Aorta (tissue), 5 donors: ENCODE measurements around the gene RAP1GAP2. TPM values are rescaled to one million over a fixed set of nuclear protein-coding genes. Genes with fewer than 3 reads are reported as not detected.
"Not testable (repeated sequence)": the region's sequence is repeated elsewhere in the genome, so short reads cannot be mapped to it uniquely, and the experiment has no call there.

Experiments
- ATAC-seq: fragments of 200-7000 bp; cut with Tn5 transposase; one replicate; pipeline ENCODE4 v1.9.1; 2022; ENCODE audit warnings: moderate library complexity; ENCODE audit not compliant: low FRiP score
- DNase-seq, 2 donors: peaks; one replicate each; pipeline ENCODE4 v3.0.0-alpha.2; 2020
- H3K27ac ChIP-seq, 2 donors: one replicate each; pipeline ENCODE4 v1.5.1; 2013; ENCODE audit warnings: low read length in 2 of 2, mild to moderate bottlenecking in 2 of 2, moderate library complexity in 2 of 2, control low read depth in 1 of 2, inconsistent platforms in 1 of 2, low read depth in 1 of 2
- H3K27me3 ChIP-seq, 2 donors: one replicate each; pipeline ENCODE4 v1.6.1; 2013; ENCODE audit warnings: control low read depth in 1 of 2, low read length in 1 of 2, mild to moderate bottlenecking in 1 of 2, moderate library complexity in 1 of 2; ENCODE audit not compliant: insufficient read depth in 2 of 2, control insufficient read depth in 1 of 2
- H3K36me3 ChIP-seq, 2 donors: one replicate each; pipeline ENCODE4 v1.6.1; 2013; ENCODE audit warnings: control low read depth in 1 of 2, low read length in 1 of 2, mild to moderate bottlenecking in 1 of 2; ENCODE audit not compliant: insufficient read depth in 2 of 2, control insufficient read depth in 1 of 2
- H3K4me1 ChIP-seq, 2 donors: one replicate each; pipeline ENCODE4 v1.6.1; 2013; ENCODE audit warnings: low read length in 2 of 2, control low read depth in 1 of 2, mild to moderate bottlenecking in 1 of 2, moderate library complexity in 1 of 2; ENCODE audit not compliant: insufficient read depth in 2 of 2, control insufficient read depth in 1 of 2
- H3K4me3 ChIP-seq, 2 donors: one replicate each; pipeline ENCODE4 v1.5.1; 2013; ENCODE audit warnings: low read length in 2 of 2, control low read depth in 1 of 2, mild to moderate bottlenecking in 1 of 2
- H3K9me3 ChIP-seq: one replicate; pipeline ENCODE4 v1.6.1; 2013; ENCODE audit warnings: mild to moderate bottlenecking, low read length; ENCODE audit not compliant: control insufficient read depth
- WGBS, 2 donors: extraction: QIAGEN DNeasy Blood & Tissue Kit; methylation state at CpG; one replicate each; pipeline ENCODE4 v1.1.7; 2013; 5-methylcytosine and 5-hydroxymethylcytosine counted together
- intact Hi-C, 2 donors: fragments of 100-400 bp; cut with DNase I; formaldehyde crosslinking; loops; one replicate each; pipeline versions ENCODE4 v1.14.2 to v1.15.0; 2022
- microRNA-seq, 2 donors: library from miRNA; unstranded; fragments of <30 nt; microRNA quantifications; one replicate each; pipeline ENCODE4 v1.2.0, GENCODE V29; 2020
- polyA plus RNA-seq, 2 donors: library from polyadenylated mRNA; stranded (reverse); fragments of 200-250 nt; gene quantifications; one replicate each; pipeline ENCODE4 v1.2.3, GENCODE V29; 2013
- total RNA-seq, 2 donors: library from RNA; stranded (reverse); fragmentation: NEBNext Ultra II Directional; extraction: Animal tissue kit (Norgen Biotek cat#: 25700); gene quantifications; one replicate each; pipeline ENCODE4 v1.2.1, GENCODE V29; 2021
- donor health status: healthy with polysubstance abuse.
- donor health status: Bipolar disorder and iron deficiency.
- donor health status: DM: no; HTN: no; CAD: no.
- donor health status: DM: no; HTN: no; CAD: no.
- donor health status: DM: yes; HTN: yes; CAD: no.

Gene RAP1GAP2
- total and polyA plus RNA-seq, 4 donors: 2.0 to 7.7 (median 4.2) TPM

GRCh38 chr17:3065192-3065591 is 269.0 kb downstream of the RAP1GAP2 start:
- DNase-seq, intact Hi-C loops, H3K4me1 ChIP-seq, H3K9me3 ChIP-seq, H3K27ac ChIP-seq, ATAC-seq, H3K4me3 ChIP-seq, H3K36me3 ChIP-seq, H3K27me3 ChIP-seq: not testable (repeated sequence)
- WGBS, 2 donors: no CpG with 5 or more reads among the region's 1 CpG

GRCh38 chr17:3073850-3074249 is 277.6 kb downstream of the RAP1GAP2 start:
- H3K4me3 ChIP-seq, ATAC-seq, intact Hi-C loops, H3K36me3 ChIP-seq, H3K27ac ChIP-seq, H3K27me3 ChIP-seq, H3K9me3 ChIP-seq, H3K4me1 ChIP-seq, DNase-seq: not testable (repeated sequence)
- 69 to 78% methylated on average over 4 of the region's 4 CpGs for WGBS, 2 donors

Small RNAs within 50 kb of the gene (microRNA-seq; reads per million reads assigned to microRNA genes)
- gene MIR1253: 0 reads per million in 2 donors

Other genes with a start within 250 kb of the RAP1GAP2 start
- gene PAFAH1B1, start 202.8 kb upstream of the RAP1GAP2 start, total RNA-seq: 100 to 1,000 TPM; 157 to 176 TPM
- 10 to 100 TPM; 47.0 to 66.0 TPM for gene PAFAH1B1, start 202.8 kb upstream of the RAP1GAP2 start, polyA plus RNA-seq
- 10 to 100 TPM; 33.5 to 35.1 TPM for gene CLUH, start 84.7 kb upstream of the RAP1GAP2 start, total RNA-seq
- 10 to 100 TPM; 17.3 to 23.6 TPM for gene CLUH, start 84.7 kb upstream of the RAP1GAP2 start, polyA plus RNA-seq
- gene CCDC92B, start 46.8 kb upstream of the RAP1GAP2 start, total RNA-seq: under 1 TPM in 1 of 2 donors, not detected in 1; 0.18 TPM
- not detected for gene CCDC92B, start 46.8 kb upstream of the RAP1GAP2 start, polyA plus RNA-seq